ENCODE data around the gene SYNE2. TPM values are rescaled to one million over a fixed set of nuclear protein-coding genes. Genes with fewer than 3 reads are reported as not detected.
"Not testable (repeated sequence)": the region's sequence is repeated elsewhere in the genome, so short reads cannot be mapped to it uniquely, and the experiment has no call there.

The SYNE2 gene
- total and polyA plus RNA-seq, 2 donors (not counting 1 experiment from before 2014, with no cell fraction given), result 3.1 to 15.4 TPM

DNA sequence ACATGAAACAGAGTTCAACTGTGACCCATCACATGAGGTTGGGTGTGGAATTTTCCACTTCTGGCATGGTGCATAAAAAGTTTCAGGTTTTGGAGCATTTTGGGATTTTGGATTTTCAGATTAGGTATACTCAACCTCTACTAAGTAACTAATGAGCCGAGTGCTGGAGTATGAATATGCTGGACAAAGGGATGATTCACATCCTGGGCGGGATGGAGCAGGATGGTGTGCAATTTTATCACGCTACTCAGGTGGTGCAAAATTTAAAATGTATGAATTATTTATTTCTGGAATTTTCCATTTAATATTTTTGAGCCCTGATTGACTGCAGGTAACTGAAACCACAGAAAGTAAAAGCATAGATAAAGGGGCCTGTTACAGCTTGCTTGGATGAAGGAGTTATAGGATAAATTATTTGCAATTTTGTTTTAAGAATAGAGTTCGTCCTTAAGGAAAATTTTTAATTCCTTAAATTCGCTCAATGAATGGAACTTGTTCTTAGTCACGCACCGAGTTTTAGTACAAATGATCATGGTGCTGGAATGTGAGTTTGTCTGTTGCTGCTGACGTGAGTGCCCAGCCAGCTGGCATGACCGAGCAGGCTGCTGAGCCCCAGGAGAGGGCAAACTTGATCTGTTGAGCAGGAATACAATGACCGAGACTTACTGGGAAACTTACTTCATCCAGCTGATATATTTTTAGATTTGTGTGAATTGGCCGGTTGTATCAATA lies 265.0 kb downstream of the SYNE2 start:
- H3K79me2 ChIP-seq (ENCODE audit: control insufficient read depth, insufficient read depth, low read length), result no peaks in the 10 kb centered on the region
- no peaks in the 10 kb centered on the region for H3K4me1 ChIP-seq (ENCODE audit: control insufficient read depth, extremely low read depth, insufficient read depth, low read length)
- H3K4me2 ChIP-seq (ENCODE audit: extremely low read depth, insufficient read depth, low read length), result no peak overlapping the region
- peak; percentile 57 to 91 for DNase-seq (ENCODE audit: low read depth in 2 of 2)
- TF ChIP-seq, protein P1, sequence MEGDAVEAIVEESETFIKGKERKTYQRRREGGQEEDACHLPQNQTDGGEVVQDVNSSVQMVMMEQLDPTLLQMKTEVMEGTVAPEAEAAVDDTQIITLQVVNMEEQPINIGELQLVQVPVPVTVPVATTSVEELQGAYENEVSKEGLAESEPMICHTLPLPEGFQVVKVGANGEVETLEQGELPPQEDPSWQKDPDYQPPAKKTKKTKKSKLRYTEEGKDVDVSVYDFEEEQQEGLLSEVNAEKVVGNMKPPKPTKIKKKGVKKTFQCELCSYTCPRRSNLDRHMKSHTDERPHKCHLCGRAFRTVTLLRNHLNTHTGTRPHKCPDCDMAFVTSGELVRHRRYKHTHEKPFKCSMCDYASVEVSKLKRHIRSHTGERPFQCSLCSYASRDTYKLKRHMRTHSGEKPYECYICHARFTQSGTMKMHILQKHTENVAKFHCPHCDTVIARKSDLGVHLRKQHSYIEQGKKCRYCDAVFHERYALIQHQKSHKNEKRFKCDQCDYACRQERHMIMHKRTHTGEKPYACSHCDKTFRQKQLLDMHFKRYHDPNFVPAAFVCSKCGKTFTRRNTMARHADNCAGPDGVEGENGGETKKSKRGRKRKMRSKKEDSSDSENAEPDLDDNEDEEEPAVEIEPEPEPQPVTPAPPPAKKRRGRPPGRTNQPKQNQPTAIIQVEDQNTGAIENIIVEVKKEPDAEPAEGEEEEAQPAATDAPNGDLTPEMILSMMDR (conservative IDR thresholded peaks at IDR 0.05 in 1 of 2, IDR thresholded peaks at IDR 0.05 in 1 of 2; ENCODE audit: low read depth in 1 of 2, low read length in 2 of 2), result no peak
- TF ChIP-seq EZH2 (IDR thresholded peaks at IDR 0.05; ENCODE audit: low read length, missing control alignments), result no peak
- no peaks in the 10 kb centered on the region for H3K36me3 ChIP-seq (ENCODE audit: control insufficient read depth, insufficient read depth, low read length)
- H3K9me3 ChIP-seq (ENCODE audit: control insufficient read depth, insufficient read depth, low read depth, low read length), result no peaks in the 10 kb centered on the region
- no peak overlapping the region for H3K9ac ChIP-seq (ENCODE audit: insufficient read depth, low read length)
- no peaks in the 10 kb centered on the region for H4K20me1 ChIP-seq (ENCODE audit: control insufficient read depth, extremely low read depth, insufficient read depth, low read length)
- H2AFZ ChIP-seq (ENCODE audit: low read length), result no peak overlapping the region
- H3K4me3 ChIP-seq (replicated peaks in 1 of 4; ENCODE audit: control extremely low read depth in 1 of 4, insufficient read depth in 1 of 4, low read depth in 3 of 4, low read length in 4 of 4), result no peak overlapping the region
- no peaks in the 10 kb centered on the region for H3K27me3 ChIP-seq (ENCODE audit: control insufficient read depth, insufficient read depth, low read length)
- H3K27ac ChIP-seq (ENCODE audit: insufficient read depth, low read length), result no peak overlapping the region

DNA sequence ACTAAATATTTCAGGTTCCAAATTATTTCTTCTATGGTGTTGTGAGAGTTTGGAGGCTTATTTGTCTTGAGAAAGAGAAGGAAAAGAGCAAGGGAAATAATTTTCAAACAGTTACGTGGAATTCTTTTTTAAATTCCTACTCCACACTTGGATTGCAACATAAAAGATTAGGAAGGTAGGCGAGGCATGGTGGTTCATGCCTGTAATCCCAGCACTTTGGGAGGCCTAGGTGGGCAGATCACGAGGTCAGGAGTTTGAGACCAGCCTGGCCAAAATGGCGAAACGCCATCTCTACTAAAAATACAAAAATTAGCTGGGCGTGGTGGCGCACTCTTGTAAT lies 265.6 kb downstream of the SYNE2 start:
- DNase-seq (ENCODE audit: low read depth in 2 of 2); H3K27ac ChIP-seq (ENCODE audit: insufficient read depth, low read length); H3K36me3 ChIP-seq (ENCODE audit: control insufficient read depth, insufficient read depth, low read length); H3K9ac ChIP-seq (ENCODE audit: insufficient read depth, low read length); H3K79me2 ChIP-seq (ENCODE audit: control insufficient read depth, insufficient read depth, low read length); H3K9me3 ChIP-seq (ENCODE audit: control insufficient read depth, insufficient read depth, low read depth, low read length); H3K4me2 ChIP-seq (ENCODE audit: extremely low read depth, insufficient read depth, low read length); H2AFZ ChIP-seq (ENCODE audit: low read length); H3K4me1 ChIP-seq (ENCODE audit: control insufficient read depth, extremely low read depth, insufficient read depth, low read length); H3K27me3 ChIP-seq (ENCODE audit: control insufficient read depth, insufficient read depth, low read length); H4K20me1 ChIP-seq (ENCODE audit: control insufficient read depth, extremely low read depth, insufficient read depth, low read length); H3K4me3 ChIP-seq (replicated peaks in 1 of 4; ENCODE audit: control extremely low read depth in 1 of 4, insufficient read depth in 1 of 4, low read depth in 3 of 4, low read length in 4 of 4): not testable (repeated sequence)

DNA sequence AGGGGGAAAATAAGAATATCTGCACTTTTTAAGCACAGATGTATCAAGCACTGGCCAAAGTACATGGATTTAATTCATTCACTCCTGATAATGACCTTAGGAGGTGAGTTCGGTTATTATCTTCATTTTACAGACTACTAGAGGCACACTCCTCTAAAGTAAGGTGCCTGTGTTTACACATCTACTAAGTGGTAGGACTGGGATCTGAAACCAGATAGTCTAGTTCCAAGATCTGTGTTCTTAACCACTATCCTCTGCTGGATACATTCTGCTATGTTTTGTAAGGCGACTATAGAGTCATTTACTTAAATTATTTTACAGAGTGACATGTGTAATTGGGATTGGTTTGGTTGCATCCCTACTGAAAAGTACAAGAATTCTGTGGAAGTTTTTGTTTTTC lies 266.1 kb downstream of the SYNE2 start:
- no peak overlapping the region for H2AFZ ChIP-seq (ENCODE audit: low read length)
- H4K20me1 ChIP-seq (ENCODE audit: control insufficient read depth, extremely low read depth, insufficient read depth, low read length), result no peaks in the 10 kb centered on the region
- H3K36me3 ChIP-seq (ENCODE audit: control insufficient read depth, insufficient read depth, low read length), result no peaks in the 10 kb centered on the region
- H3K9me3 ChIP-seq (ENCODE audit: control insufficient read depth, insufficient read depth, low read depth, low read length), result no peaks in the 10 kb centered on the region
- H3K9ac ChIP-seq (ENCODE audit: insufficient read depth, low read length), result no peak overlapping the region
- no peaks in the 10 kb centered on the region for H3K79me2 ChIP-seq (ENCODE audit: control insufficient read depth, insufficient read depth, low read length)
- no peak overlapping the region for H3K4me2 ChIP-seq (ENCODE audit: extremely low read depth, insufficient read depth, low read length)
- H3K27ac ChIP-seq (ENCODE audit: insufficient read depth, low read length), result no peak overlapping the region
- H3K4me3 ChIP-seq (replicated peaks in 1 of 4; ENCODE audit: control extremely low read depth in 1 of 4, insufficient read depth in 1 of 4, low read depth in 3 of 4, low read length in 4 of 4), result no peak overlapping the region
- H3K27me3 ChIP-seq (ENCODE audit: control insufficient read depth, insufficient read depth, low read length), result no peaks in the 10 kb centered on the region
- DNase-seq (ENCODE audit: low read depth in 2 of 2), result no peak
- TF ChIP-seq, protein P1 (conservative IDR thresholded peaks at IDR 0.05 in 1 of 2, IDR thresholded peaks at IDR 0.05 in 1 of 2; ENCODE audit: low read depth in 1 of 2, low read length in 2 of 2), result no peak
- H3K4me1 ChIP-seq (ENCODE audit: control insufficient read depth, extremely low read depth, insufficient read depth, low read length), result no peaks in the 10 kb centered on the region

Measured in fibroblast of lung (primary cell).